HG03060 (cell line): ENCODE measurements around the gene SNTA1.
"Not testable (repeated sequence)": the region's sequence is repeated elsewhere in the genome, so short reads cannot be mapped to it uniquely, and the experiment has no call there.

ENCODE experiments used
- ATAC-seq: cut with Tn5 transposase; IDR thresholded peaks from one replicate; pipeline ENCODE4 v1.9.1; 2021; ENCODE audit warnings: low read depth, moderate number of reproducible peaks; ENCODE audit not compliant: unreplicated experiment

SNTA1 gene

GRCh38 chr20:33466303-33466646 is 22.7 kb upstream of the SNTA1 start:
- ATAC-seq, result no peak

GRCh38 chr20:33465481-33466302 is 22.1 kb upstream of the SNTA1 start:
- no peak for ATAC-seq

- ATAC-seq, result not testable (repeated sequence)
These were observed 21.2 kb upstream of the SNTA1 start for GRCh38 chr20:33464759-33465158.

- no peak for ATAC-seq
These were observed 20.0 kb upstream of the SNTA1 start for GRCh38 chr20:33463332-33464101.

GRCh38 chr20:33460711-33461110 is 17.1 kb upstream of the SNTA1 start:
- no peak for ATAC-seq

- no peak for ATAC-seq
These were observed 16.0 kb upstream of the SNTA1 start for GRCh38 chr20:33459599-33459998.

- not testable (repeated sequence) for ATAC-seq
These were observed 13.5 kb upstream of the SNTA1 start for GRCh38 chr20:33456916-33457642.

GRCh38 chr20:33450867-33451266 is 7.3 kb upstream of the SNTA1 start:
- no peak for ATAC-seq

- no peak for ATAC-seq
These were observed 2.5 kb upstream of the SNTA1 start for GRCh38 chr20:33445881-33446625.

- no peak for ATAC-seq
These were observed 1.4 kb upstream of the SNTA1 start for GRCh38 chr20:33444797-33445560.

- no peak for ATAC-seq
These were observed 504 bp downstream of the SNTA1 start for GRCh38 chr20:33443006-33443511.

- ATAC-seq, result no peak
These were observed 1.2 kb downstream of the SNTA1 start for GRCh38 chr20:33442136-33443005.

GRCh38 chr20:33441142-33441955 is 2.2 kb downstream of the SNTA1 start:
- ATAC-seq, result no peak

- ATAC-seq, result not testable (repeated sequence)
These were observed 3.0 kb downstream of the SNTA1 start for GRCh38 chr20:33440562-33440961.

GRCh38 chr20:33438481-33438880 is 5.1 kb downstream of the SNTA1 start:
- no peak for ATAC-seq

GRCh38 chr20:33437141-33437911 is 6.2 kb downstream of the SNTA1 start:
- ATAC-seq, result no peak

GRCh38 chr20:33434434-33434833 is 9.1 kb downstream of the SNTA1 start:
- no peak for ATAC-seq
